OCI-LY3 (cell line): Measurements from ENCODE around the gene AUTS2.

Experiments
- EZH2phosphoT487 ChIP-seq: fragments of 200-600 bp; shearing (Covaris generic); IDR thresholded peaks from 2 replicates; pipeline ENCODE4 v1.6.1; 2018; ENCODE audit warnings: antibody characterized with exemption, mixed run types, low read depth
- TF ChIP-seq, protein P1 (sequence below): fragments of 200-600, 300-600 bp; sonication (generic); IDR thresholded peaks from 2 replicates; pipeline ENCODE4 v1.5.1; 2014; ENCODE audit warnings: antibody characterized with exemption, low read length, low read depth

- TF ChIP-seq, protein P1, sequence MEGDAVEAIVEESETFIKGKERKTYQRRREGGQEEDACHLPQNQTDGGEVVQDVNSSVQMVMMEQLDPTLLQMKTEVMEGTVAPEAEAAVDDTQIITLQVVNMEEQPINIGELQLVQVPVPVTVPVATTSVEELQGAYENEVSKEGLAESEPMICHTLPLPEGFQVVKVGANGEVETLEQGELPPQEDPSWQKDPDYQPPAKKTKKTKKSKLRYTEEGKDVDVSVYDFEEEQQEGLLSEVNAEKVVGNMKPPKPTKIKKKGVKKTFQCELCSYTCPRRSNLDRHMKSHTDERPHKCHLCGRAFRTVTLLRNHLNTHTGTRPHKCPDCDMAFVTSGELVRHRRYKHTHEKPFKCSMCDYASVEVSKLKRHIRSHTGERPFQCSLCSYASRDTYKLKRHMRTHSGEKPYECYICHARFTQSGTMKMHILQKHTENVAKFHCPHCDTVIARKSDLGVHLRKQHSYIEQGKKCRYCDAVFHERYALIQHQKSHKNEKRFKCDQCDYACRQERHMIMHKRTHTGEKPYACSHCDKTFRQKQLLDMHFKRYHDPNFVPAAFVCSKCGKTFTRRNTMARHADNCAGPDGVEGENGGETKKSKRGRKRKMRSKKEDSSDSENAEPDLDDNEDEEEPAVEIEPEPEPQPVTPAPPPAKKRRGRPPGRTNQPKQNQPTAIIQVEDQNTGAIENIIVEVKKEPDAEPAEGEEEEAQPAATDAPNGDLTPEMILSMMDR = no peak
- TF ChIP-seq EZH2phosphoT487 = no peak
These were observed 76.5 kb downstream of the AUTS2 start for GRCh38 chr7:69674701-69675182.
